GM23338 (cell line): ENCODE results near the gene PCSK5. TPM values are rescaled to one million over a fixed set of nuclear protein-coding genes. Genes with fewer than 3 reads are reported as not detected.
A peak's percentile ranks its signal among the peaks of the same experiment; 100 is the strongest.
"Not testable (repeated sequence)": the region's sequence is repeated elsewhere in the genome, so short reads cannot be mapped to it uniquely, and the experiment has no call there.

Source experiments
- ATAC-seq: fragments of 200-7000 bp; cut with Tn5 transposase; 3 replicates; pipeline ENCODE4 v1.9.1; 2020
- DNase-seq: peaks from one replicate; pipeline ENCODE4 v3.0.0-alpha.2; 2015; ENCODE audit warnings: low spot score
- H2AFZ ChIP-seq: fragments of 200-600 bp; sonication (generic); 2 replicates; pipeline ENCODE4 v1.8.0; 2016; ENCODE audit warnings: antibody characterized with exemption, mild to moderate bottlenecking, moderate library complexity
- H3F3A ChIP-seq: fragments of 200-600 bp; sonication (generic); replicated peaks from 2 replicates; pipeline ENCODE4 v1.8.0; 2017; ENCODE audit warnings: antibody characterized with exemption, mixed run types, low read depth
- H3K27ac ChIP-seq: fragments of 200-600 bp; sonication (generic); 2 replicates; pipeline ENCODE4 v1.6.1; 2016; ENCODE audit warnings: low read depth
- H3K27me3 ChIP-seq: fragments of 200-600 bp; sonication (generic); 2 replicates; pipeline ENCODE4 v1.8.0; 2016; ENCODE audit warnings: mild to moderate bottlenecking, mixed run types, moderate library complexity; ENCODE audit not compliant: insufficient read depth
- H3K36me3 ChIP-seq: fragments of 200-600 bp; sonication (generic); 2 replicates; pipeline ENCODE4 v1.8.0; 2016; ENCODE audit warnings: mild to moderate bottlenecking; ENCODE audit not compliant: insufficient read depth
- H3K4me1 ChIP-seq: fragments of 200-600 bp; sonication (generic); 2 replicates; pipeline ENCODE4 v1.8.0; 2016; ENCODE audit warnings: mild to moderate bottlenecking, moderate library complexity; ENCODE audit not compliant: insufficient read depth
- H3K4me2 ChIP-seq: fragments of 200-600 bp; sonication (generic); 2 replicates; pipeline ENCODE4 v1.7.1; 2017; ENCODE audit warnings: mixed run types
- H3K4me3 ChIP-seq: fragments of 200-600 bp; sonication (generic); 2 replicates; pipeline ENCODE4 v1.6.1; 2016; ENCODE audit warnings: mixed run types
- H3K79me2 ChIP-seq: fragments of 200-600 bp; sonication (generic); replicated peaks from 2 replicates; pipeline ENCODE4 v1.8.0; 2017; ENCODE audit warnings: mild to moderate bottlenecking; ENCODE audit not compliant: insufficient read depth
- H3K9me2 ChIP-seq: fragments of 200-600 bp; sonication (generic); 2 replicates; pipeline ENCODE4 v1.8.0; 2017; ENCODE audit not compliant: insufficient read depth
- H4K20me1 ChIP-seq: fragments of 200-600 bp; sonication (generic); replicated peaks from 2 replicates; pipeline ENCODE4 v1.8.0; 2017; ENCODE audit warnings: mild to moderate bottlenecking; ENCODE audit not compliant: insufficient read depth
- H3K27ac Mint-ChIP-seq: 2 replicates; pipeline ENCODE4 v1.8.0; 2020; ENCODE audit warnings: inconsistent platforms, mild to moderate bottlenecking, moderate library complexity, mixed read lengths
- H3K27me3 Mint-ChIP-seq: 3 replicates; pipeline ENCODE4 v1.8.0; 2022; ENCODE audit warnings: low read depth, mild to moderate bottlenecking, moderate library complexity, mixed read lengths, inconsistent platforms; ENCODE audit not compliant: insufficient read depth, poor library complexity
- H3K36me3 Mint-ChIP-seq: 3 replicates; pipeline ENCODE4 v1.8.0; 2021; ENCODE audit warnings: low read depth, mild to moderate bottlenecking, inconsistent platforms, moderate library complexity, mixed read lengths
- H3K4me1 Mint-ChIP-seq: 3 replicates; pipeline ENCODE4 v1.8.0; 2020; ENCODE audit warnings: mild to moderate bottlenecking, inconsistent platforms, mixed read lengths
- H3K4me3 Mint-ChIP-seq: 3 replicates; pipeline ENCODE4 v1.8.0; 2021; ENCODE audit warnings: moderate library complexity, mild to moderate bottlenecking, inconsistent platforms, mixed read lengths
- H3K9me3 Mint-ChIP-seq: 3 replicates; pipeline ENCODE4 v1.8.0; 2020; ENCODE audit warnings: moderate library complexity, mild to moderate bottlenecking, inconsistent platforms, mixed read lengths
- CREB1 ChIP-seq: fragments of 250-450 bp; sonication (Bioruptor Pico); IDR thresholded peaks from 2 replicates; pipeline ENCODE4 v1.5.0; 2020; ENCODE audit warnings: low read depth, mild to moderate bottlenecking, moderate library complexity
- EZH2phosphoT487 ChIP-seq: fragments of 200-600 bp; sonication (generic); IDR thresholded peaks from one replicate; pipeline ENCODE4 v1.8.1; 2018; ENCODE audit warnings: antibody characterized with exemption; ENCODE audit not compliant: unreplicated experiment
- POLR2AphosphoS5 ChIP-seq: IDR thresholded peaks from 2 replicates; pipeline ENCODE4 v1.6.1; 2016; ENCODE audit warnings: antibody characterized with exemption, low read depth
- polyA plus RNA-seq: library from polyadenylated mRNA; unstranded; fragments of >200 nt; fragmentation: Nextera tagmentation; extraction: Ambion mirVana; gene quantifications from 2 replicates; pipeline ENCODE4 v1.2.1, GENCODE V29; 2016
- total RNA-seq: library from RNA; depleted of rRNA; stranded (reverse); fragments of >200 nt; shearing (Covaris generic); gene quantifications from 2 replicates; pipeline ENCODE4 v1.2.3, GENCODE V29; 2014
- TF ChIP-seq, protein P1 (sequence below): fragments of 250-450 bp; sonication (Bioruptor Pico); IDR thresholded peaks from 2 replicates; pipeline ENCODE4 v1.5.0; 2020; ENCODE audit warnings: mild to moderate bottlenecking, moderate library complexity
- TF ChIP-seq, protein P2 (sequence below), 2 experiments: fragments of 200-600 bp in 1 of 2; sonication (generic) in 1 of 2; conservative IDR thresholded peaks; 2 replicates each; pipeline versions ENCODE4 v1.5.1 to v1.6.1; 2016 to 2017; ENCODE audit warnings: antibody characterized with exemption in 2 of 2, low read depth in 2 of 2, mild to moderate bottlenecking in 2 of 2, moderate library complexity in 1 of 2
- TF ChIP-seq, protein P3 (sequence below): IDR thresholded peaks from one replicate; pipeline ENCODE4 v1.6.1; 2018; ENCODE audit warnings: antibody characterized with exemption; ENCODE audit not compliant: unreplicated experiment

PCSK5 gene
- total and polyA plus RNA-seq, 2 experiments from 2014 or later, result 12.3 to 34.8 TPM

DNA sequence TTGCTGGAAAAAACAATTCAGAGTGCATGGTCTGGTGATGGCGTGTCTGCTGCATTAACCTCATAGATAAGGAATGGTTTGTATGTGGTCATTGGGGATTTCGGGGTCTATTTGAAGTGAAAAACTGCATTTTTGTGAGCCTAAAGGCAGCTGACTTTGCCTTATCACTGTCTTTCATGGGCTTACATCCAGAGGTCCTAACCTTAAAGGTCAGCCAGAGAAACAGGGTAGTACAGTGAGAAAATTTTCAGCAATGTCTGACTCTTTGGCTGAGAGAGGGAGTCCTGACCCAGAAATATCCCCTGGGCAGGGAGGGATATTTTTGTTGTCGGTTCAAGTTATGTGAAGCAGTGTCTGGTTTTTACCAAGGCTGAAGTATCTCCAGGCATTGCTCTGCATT, 5.7 kb downstream of the PCSK5 start:
- H3F3A ChIP-seq, result no peaks in the 10 kb centered on the region
- Mint-ChIP-seq H3K4me3 (no peak overlapping the region), H3K27me3 (peaks cover 12% of the 10 kb centered on the region), H3K36me3 (peaks cover 5% of the 10 kb centered on the region; the same call in 2 of the 3 replicates), H3K27ac (no peak overlapping the region), H3K9me3 (no peaks in the 10 kb centered on the region), H3K4me1 (peaks cover 48% of the 10 kb centered on the region)
- DNase-seq (no peak), ATAC-seq (no peak)
- H3K4me3 ChIP-seq, result no peak overlapping the region
- H3K27ac ChIP-seq, result no peak overlapping the region
- H4K20me1 ChIP-seq, result peaks cover 15% of the 10 kb centered on the region; the same call in 1 of the 2 replicates
- H3K36me3 ChIP-seq, result no peaks in the 10 kb centered on the region
- H3K79me2 ChIP-seq, result peaks cover 100% of the 10 kb centered on the region
- TF ChIP-seq EZH2phosphoT487 (no peak), CREB1 (CRISPR knock-in tag) (no peak), POLR2AphosphoS5 (no peak)
- TF ChIP-seq, protein P1, sequence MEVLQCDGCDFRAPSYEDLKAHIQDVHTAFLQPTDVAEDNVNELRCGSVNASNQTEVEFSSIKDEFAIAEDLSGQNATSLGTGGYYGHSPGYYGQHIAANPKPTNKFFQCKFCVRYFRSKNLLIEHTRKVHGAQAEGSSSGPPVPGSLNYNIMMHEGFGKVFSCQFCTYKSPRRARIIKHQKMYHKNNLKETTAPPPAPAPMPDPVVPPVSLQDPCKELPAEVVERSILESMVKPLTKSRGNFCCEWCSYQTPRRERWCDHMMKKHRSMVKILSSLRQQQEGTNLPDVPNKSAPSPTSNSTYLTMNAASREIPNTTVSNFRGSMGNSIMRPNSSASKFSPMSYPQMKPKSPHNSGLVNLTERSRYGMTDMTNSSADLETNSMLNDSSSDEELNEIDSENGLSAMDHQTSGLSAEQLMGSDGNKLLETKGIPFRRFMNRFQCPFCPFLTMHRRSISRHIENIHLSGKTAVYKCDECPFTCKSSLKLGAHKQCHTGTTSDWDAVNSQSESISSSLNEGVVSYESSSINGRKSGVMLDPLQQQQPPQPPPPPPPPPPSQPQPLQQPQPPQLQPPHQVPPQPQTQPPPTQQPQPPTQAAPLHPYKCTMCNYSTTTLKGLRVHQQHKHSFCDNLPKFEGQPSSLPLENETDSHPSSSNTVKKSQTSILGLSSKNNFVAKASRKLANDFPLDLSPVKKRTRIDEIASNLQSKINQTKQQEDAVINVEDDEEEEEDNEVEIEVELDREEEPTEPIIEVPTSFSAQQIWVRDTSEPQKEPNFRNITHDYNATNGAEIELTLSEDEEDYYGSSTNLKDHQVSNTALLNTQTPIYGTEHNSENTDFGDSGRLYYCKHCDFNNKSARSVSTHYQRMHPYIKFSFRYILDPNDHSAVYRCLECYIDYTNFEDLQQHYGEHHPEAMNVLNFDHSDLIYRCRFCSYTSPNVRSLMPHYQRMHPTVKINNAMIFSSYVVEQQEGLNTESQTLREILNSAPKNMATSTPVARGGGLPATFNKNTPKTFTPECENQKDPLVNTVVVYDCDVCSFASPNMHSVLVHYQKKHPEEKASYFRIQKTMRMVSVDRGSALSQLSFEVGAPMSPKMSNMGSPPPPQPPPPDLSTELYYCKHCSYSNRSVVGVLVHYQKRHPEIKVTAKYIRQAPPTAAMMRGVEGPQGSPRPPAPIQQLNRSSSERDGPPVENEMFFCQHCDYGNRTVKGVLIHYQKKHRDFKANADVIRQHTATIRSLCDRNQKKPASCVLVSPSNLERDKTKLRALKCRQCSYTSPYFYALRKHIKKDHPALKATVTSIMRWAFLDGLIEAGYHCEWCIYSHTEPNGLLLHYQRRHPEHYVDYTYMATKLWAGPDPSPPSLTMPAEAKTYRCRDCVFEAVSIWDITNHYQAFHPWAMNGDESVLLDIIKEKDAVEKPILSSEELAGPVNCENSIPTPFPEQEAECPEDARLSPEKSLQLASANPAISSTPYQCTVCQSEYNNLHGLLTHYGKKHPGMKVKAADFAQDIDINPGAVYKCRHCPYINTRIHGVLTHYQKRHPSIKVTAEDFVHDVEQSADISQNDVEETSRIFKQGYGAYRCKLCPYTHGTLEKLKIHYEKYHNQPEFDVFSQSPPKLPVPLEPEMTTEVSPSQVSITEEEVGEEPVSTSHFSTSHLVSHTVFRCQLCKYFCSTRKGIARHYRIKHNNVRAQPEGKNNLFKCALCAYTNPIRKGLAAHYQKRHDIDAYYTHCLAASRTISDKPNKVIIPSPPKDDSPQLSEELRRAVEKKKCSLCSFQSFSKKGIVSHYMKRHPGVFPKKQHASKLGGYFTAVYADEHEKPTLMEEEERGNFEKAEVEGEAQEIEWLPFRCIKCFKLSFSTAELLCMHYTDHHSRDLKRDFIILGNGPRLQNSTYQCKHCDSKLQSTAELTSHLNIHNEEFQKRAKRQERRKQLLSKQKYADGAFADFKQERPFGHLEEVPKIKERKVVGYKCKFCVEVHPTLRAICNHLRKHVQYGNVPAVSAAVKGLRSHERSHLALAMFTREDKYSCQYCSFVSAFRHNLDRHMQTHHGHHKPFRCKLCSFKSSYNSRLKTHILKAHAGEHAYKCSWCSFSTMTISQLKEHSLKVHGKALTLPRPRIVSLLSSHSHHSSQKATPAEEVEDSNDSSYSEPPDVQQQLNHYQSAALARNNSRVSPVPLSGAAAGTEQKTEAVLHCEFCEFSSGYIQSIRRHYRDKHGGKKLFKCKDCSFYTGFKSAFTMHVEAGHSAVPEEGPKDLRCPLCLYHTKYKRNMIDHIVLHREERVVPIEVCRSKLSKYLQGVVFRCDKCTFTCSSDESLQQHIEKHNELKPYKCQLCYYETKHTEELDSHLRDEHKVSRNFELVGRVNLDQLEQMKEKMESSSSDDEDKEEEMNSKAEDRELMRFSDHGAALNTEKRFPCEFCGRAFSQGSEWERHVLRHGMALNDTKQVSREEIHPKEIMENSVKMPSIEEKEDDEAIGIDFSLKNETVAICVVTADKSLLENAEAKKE, result no peak
- TF ChIP-seq, protein P2, sequence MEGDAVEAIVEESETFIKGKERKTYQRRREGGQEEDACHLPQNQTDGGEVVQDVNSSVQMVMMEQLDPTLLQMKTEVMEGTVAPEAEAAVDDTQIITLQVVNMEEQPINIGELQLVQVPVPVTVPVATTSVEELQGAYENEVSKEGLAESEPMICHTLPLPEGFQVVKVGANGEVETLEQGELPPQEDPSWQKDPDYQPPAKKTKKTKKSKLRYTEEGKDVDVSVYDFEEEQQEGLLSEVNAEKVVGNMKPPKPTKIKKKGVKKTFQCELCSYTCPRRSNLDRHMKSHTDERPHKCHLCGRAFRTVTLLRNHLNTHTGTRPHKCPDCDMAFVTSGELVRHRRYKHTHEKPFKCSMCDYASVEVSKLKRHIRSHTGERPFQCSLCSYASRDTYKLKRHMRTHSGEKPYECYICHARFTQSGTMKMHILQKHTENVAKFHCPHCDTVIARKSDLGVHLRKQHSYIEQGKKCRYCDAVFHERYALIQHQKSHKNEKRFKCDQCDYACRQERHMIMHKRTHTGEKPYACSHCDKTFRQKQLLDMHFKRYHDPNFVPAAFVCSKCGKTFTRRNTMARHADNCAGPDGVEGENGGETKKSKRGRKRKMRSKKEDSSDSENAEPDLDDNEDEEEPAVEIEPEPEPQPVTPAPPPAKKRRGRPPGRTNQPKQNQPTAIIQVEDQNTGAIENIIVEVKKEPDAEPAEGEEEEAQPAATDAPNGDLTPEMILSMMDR (conservative IDR thresholded peaks at IDR 0.05; ENCODE audit: low read depth in 2 of 2), result no peak
- TF ChIP-seq, protein P3, sequence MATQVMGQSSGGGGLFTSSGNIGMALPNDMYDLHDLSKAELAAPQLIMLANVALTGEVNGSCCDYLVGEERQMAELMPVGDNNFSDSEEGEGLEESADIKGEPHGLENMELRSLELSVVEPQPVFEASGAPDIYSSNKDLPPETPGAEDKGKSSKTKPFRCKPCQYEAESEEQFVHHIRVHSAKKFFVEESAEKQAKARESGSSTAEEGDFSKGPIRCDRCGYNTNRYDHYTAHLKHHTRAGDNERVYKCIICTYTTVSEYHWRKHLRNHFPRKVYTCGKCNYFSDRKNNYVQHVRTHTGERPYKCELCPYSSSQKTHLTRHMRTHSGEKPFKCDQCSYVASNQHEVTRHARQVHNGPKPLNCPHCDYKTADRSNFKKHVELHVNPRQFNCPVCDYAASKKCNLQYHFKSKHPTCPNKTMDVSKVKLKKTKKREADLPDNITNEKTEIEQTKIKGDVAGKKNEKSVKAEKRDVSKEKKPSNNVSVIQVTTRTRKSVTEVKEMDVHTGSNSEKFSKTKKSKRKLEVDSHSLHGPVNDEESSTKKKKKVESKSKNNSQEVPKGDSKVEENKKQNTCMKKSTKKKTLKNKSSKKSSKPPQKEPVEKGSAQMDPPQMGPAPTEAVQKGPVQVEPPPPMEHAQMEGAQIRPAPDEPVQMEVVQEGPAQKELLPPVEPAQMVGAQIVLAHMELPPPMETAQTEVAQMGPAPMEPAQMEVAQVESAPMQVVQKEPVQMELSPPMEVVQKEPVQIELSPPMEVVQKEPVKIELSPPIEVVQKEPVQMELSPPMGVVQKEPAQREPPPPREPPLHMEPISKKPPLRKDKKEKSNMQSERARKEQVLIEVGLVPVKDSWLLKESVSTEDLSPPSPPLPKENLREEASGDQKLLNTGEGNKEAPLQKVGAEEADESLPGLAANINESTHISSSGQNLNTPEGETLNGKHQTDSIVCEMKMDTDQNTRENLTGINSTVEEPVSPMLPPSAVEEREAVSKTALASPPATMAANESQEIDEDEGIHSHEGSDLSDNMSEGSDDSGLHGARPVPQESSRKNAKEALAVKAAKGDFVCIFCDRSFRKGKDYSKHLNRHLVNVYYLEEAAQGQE, result no peak
- H3K9me2 ChIP-seq, result no peaks in the 10 kb centered on the region
- H2AFZ ChIP-seq, result no peak overlapping the region
- H3K4me1 ChIP-seq, result peaks cover 58% of the 10 kb centered on the region
- H3K4me2 ChIP-seq, result peak overlapping the region; percentile 4; the same call in 1 of the 2 replicates
- peaks cover 8% of the 10 kb centered on the region; the same call in 1 of the 2 replicates for H3K27me3 ChIP-seq

DNA sequence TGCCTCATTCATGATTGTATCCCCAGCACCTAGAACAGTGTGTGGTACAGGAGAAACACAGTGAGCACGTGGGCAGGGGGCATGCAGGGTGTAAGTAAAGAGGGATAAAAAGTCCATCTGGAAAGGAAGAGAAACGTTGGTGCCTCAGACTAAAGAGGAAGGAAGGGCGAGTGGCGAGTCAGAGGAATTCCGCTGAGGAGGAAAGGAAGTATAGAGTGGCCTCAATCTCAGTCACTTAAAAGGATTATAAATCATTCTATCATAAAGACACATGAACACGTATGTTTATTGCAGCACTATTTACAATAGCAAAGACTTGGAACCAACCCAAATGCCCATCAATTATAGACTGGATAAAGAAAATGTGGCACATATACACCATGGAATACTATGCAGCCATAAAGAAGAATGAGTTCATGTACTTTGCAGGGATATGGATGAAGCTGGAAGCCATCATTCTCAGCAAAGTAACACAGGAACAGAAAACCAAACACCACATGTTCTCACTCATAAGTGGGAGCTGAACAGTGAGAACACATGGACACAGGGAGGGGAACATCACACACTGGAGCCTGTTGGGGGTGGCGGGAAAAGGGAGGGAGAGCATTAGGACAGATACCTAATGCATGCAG, 10.5 kb downstream of the PCSK5 start:
- not testable (repeated sequence) for H3K36me3 Mint-ChIP-seq, DNase-seq, H3K27me3 ChIP-seq, H3K27ac ChIP-seq, H3K27ac Mint-ChIP-seq, H3K4me3 Mint-ChIP-seq, H3K4me2 ChIP-seq, H3K9me3 Mint-ChIP-seq, H3K4me3 ChIP-seq, H3K9me2 ChIP-seq, ATAC-seq, H3K36me3 ChIP-seq, H3K27me3 Mint-ChIP-seq, H3F3A ChIP-seq, H2AFZ ChIP-seq
- peaks cover 18% of the 10 kb centered on the region; the same call in 2 of the 3 replicates for H3K4me1 Mint-ChIP-seq
- H4K20me1 ChIP-seq, result peaks cover 17% of the 10 kb centered on the region
- peaks cover 99% of the 10 kb centered on the region for H3K79me2 ChIP-seq
- H3K4me1 ChIP-seq, result peaks cover 30% of the 10 kb centered on the region
